OCI-LY3 (cell line): ENCODE measurements around the gene UNC5A.

Source experiments
- H2AFZ ChIP-seq: fragments of 200-600, 300-600 bp; shearing (Covaris generic); 2 replicates; pipeline ENCODE4 v1.6.0; 2014; ENCODE audit warnings: antibody characterized with exemption, low read depth, low read length
- H3K27ac ChIP-seq: fragments of 200-600, 300-600 bp; sonication (generic); 2 replicates; pipeline ENCODE4 v1.5.1; 2014; ENCODE audit warnings: mild to moderate bottlenecking, low read length, moderate library complexity, mixed read lengths
- H3K27me3 ChIP-seq: fragments of 200-600, 300-600 bp; sonication (generic); 2 replicates; pipeline ENCODE4 v1.6.1; 2014; ENCODE audit warnings: low read depth, low read length, mixed read lengths
- H3K36me3 ChIP-seq: fragments of 200-600, 300-600 bp; sonication (generic); replicated peaks from 2 replicates; pipeline ENCODE3; 2014; ENCODE audit warnings: low read depth, low read length, mixed read lengths
- H3K4me1 ChIP-seq: fragments of 300-600, 200-600 bp; sonication (generic); 2 replicates; pipeline ENCODE4 v1.6.1; 2014; ENCODE audit warnings: low read length, mixed read lengths
- H3K4me2 ChIP-seq: fragments of 200-600, 300-600 bp; sonication (generic); 2 replicates; pipeline ENCODE4 v1.6.1; 2014; ENCODE audit warnings: low read length, mixed read lengths
- H3K4me3 ChIP-seq: fragments of 300-600, 200-600 bp; sonication (generic); 2 replicates; pipeline ENCODE4 v1.5.1; 2014; ENCODE audit warnings: antibody characterized with exemption, mild to moderate bottlenecking, low read length, moderate library complexity
- H3K79me2 ChIP-seq: fragments of 300-600, 200-600 bp; shearing (Covaris generic); 2 replicates; pipeline ENCODE4 v1.6.1; 2014; ENCODE audit warnings: mild to moderate bottlenecking, low read length, mixed read lengths
- H3K9ac ChIP-seq: fragments of 300-600, 200-600 bp; shearing (Covaris generic); 2 replicates; pipeline ENCODE4 v1.6.0; 2014; ENCODE audit warnings: mild to moderate bottlenecking, low read length, moderate library complexity
- H3K9me3 ChIP-seq: fragments of 200-600, 300-600 bp; shearing (Covaris generic); 2 replicates; pipeline ENCODE4 v1.6.1; 2014; ENCODE audit warnings: low read length, mixed read lengths; ENCODE audit not compliant: insufficient read depth
- H4K20me1 ChIP-seq: fragments of 200-600, 300-600 bp; sonication (generic); 2 replicates; pipeline ENCODE4 v1.6.1; 2016; ENCODE audit warnings: low read length, mixed read lengths; ENCODE audit not compliant: insufficient read depth
- EZH2phosphoT487 ChIP-seq: fragments of 200-600 bp; shearing (Covaris generic); IDR thresholded peaks from 2 replicates; pipeline ENCODE4 v1.6.1; 2018; ENCODE audit warnings: antibody characterized with exemption, mixed run types, low read depth
- TF ChIP-seq, protein P1 (sequence below): fragments of 200-600, 300-600 bp; sonication (generic); IDR thresholded peaks from 2 replicates; pipeline ENCODE4 v1.5.1; 2014; ENCODE audit warnings: antibody characterized with exemption, low read length, low read depth

Gene UNC5A

DNA sequence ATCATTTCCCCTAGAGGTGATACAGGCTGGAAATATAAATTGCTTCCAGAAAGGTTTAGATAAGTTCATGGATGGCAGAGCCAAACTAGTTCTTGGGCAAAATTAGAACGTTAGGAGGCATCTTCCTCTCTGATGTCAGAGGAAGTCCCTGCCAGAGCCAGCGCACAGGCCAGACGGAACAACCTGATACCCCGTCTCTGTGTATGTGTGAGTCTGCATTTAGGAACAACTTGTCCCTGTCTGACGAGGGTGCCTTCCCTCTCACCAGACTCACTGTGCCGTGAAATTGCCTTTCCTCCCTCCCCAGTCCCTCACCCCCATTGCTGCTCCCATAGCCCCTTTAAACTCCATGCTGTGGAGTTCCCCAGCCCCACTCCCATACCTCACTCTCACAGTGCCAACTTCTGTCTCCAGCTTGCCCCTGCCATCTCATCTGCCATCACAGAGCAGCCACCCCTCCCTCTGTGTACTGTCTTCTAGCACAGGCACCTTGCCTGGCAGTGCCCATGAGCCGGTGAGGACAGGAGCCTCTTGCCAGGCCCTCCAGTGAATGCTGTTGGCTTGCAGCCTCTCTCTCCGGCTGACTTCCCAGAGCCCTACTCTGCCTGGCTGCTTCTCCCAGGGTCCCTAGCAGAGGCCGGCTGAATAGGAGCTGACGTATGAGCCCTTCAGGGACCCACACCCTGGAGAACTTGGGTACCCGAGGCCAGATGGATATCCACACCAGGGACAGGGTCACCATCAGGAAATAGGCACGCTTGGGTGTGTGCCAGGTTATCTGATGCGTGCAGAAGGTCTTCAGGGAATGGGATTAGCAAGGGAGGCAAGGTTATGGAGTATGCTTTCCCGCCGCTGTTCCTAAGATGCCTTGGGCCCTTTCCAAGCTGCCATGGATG is 26.7 kb downstream of the UNC5A start:
- Histone ChIP-seq H4K20me1 (no peaks in the 10 kb centered on the region), H3K79me2 (no peaks in the 10 kb centered on the region), H3K4me3 (no peak overlapping the region), H3K4me1 (no peaks in the 10 kb centered on the region), H3K27ac (no peak overlapping the region), H3K4me2 (no peak overlapping the region), H2AFZ (no peak overlapping the region), H3K9ac (no peak overlapping the region), H3K9me3 (no peaks in the 10 kb centered on the region), H3K27me3 (peaks cover 7% of the 10 kb centered on the region; the same call in 1 of the 2 replicates), H3K36me3 (no peaks in the 10 kb centered on the region)
- TF ChIP-seq, protein P1, sequence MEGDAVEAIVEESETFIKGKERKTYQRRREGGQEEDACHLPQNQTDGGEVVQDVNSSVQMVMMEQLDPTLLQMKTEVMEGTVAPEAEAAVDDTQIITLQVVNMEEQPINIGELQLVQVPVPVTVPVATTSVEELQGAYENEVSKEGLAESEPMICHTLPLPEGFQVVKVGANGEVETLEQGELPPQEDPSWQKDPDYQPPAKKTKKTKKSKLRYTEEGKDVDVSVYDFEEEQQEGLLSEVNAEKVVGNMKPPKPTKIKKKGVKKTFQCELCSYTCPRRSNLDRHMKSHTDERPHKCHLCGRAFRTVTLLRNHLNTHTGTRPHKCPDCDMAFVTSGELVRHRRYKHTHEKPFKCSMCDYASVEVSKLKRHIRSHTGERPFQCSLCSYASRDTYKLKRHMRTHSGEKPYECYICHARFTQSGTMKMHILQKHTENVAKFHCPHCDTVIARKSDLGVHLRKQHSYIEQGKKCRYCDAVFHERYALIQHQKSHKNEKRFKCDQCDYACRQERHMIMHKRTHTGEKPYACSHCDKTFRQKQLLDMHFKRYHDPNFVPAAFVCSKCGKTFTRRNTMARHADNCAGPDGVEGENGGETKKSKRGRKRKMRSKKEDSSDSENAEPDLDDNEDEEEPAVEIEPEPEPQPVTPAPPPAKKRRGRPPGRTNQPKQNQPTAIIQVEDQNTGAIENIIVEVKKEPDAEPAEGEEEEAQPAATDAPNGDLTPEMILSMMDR, result no peak
- TF ChIP-seq EZH2phosphoT487, result no peak

DNA sequence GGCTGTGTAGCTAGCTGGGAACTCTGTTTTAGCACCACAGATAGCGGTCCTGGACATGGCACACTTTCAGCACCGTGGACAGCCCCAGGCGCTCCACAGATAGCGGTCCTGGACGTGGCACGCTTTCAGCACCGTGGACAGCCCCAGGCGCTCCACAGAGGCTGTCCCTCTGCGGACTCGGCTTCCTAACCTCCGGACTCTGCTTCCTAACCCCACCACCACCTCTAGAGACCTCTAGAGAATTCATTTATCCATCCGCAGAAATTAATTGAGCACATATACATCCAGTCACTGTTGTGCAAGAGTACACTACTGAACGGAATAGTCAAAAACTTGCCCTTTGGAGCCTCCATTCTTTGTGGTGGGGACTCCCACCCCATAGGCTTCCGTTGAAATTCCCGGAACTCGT is 27.4 kb downstream of the UNC5A start:
- H3K9me3 ChIP-seq, result no peaks in the 10 kb centered on the region
- no peak overlapping the region for H3K4me2 ChIP-seq
- H3K4me3 ChIP-seq, result no peak overlapping the region
- H3K36me3 ChIP-seq, result no peaks in the 10 kb centered on the region
- H3K27ac ChIP-seq, result no peak overlapping the region
- no peaks in the 10 kb centered on the region for H3K79me2 ChIP-seq
- H3K4me1 ChIP-seq, result no peaks in the 10 kb centered on the region
- no peak overlapping the region for H3K9ac ChIP-seq
- no peaks in the 10 kb centered on the region for H4K20me1 ChIP-seq
- peaks cover 7% of the 10 kb centered on the region; the same call in 1 of the 2 replicates for H3K27me3 ChIP-seq
- no peak overlapping the region for H2AFZ ChIP-seq
- TF ChIP-seq EZH2phosphoT487, result no peak
- TF ChIP-seq, protein P1, result no peak

GRCh38 chr5:176843673-176844072 is 33.3 kb downstream of the UNC5A start:
- H3K27ac ChIP-seq, result no peak overlapping the region
- no peaks in the 10 kb centered on the region for H3K79me2 ChIP-seq
- no peaks in the 10 kb centered on the region for H3K9me3 ChIP-seq
- no peaks in the 10 kb centered on the region for H3K36me3 ChIP-seq
- H2AFZ ChIP-seq, result no peak overlapping the region
- H3K4me1 ChIP-seq, result no peaks in the 10 kb centered on the region
- no peaks in the 10 kb centered on the region for H3K27me3 ChIP-seq
- H3K4me3 ChIP-seq, result no peak overlapping the region
- no peak overlapping the region for H3K4me2 ChIP-seq
- no peaks in the 10 kb centered on the region for H4K20me1 ChIP-seq
- TF ChIP-seq, protein P1, result no peak
- no peak for TF ChIP-seq EZH2phosphoT487
- no peak overlapping the region for H3K9ac ChIP-seq

DNA sequence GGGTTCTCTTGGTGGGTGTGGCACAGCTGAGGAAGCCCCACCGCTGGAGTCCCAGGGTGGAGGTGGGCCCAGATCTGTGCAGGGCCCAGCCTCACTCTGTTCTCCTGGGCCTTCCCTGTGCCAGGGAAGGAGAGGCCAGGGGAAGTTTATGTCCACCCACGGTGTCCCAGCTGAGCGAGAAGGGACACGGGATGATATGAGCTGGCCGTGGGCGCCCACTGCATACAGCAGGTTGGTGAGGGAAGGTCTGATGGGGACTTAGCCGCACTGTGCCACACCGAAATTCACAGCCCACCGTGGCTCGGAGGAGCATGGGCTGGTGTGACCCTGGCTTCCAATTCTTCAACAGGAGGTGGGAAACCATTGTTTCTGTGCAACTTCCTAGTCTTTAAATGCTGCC is 33.9 kb downstream of the UNC5A start:
- Histone ChIP-seq H2AFZ (no peak overlapping the region), H3K27me3 (no peaks in the 10 kb centered on the region), H3K4me2 (no peak overlapping the region), H3K9ac (no peak overlapping the region), H3K79me2 (no peaks in the 10 kb centered on the region), H3K4me1 (no peaks in the 10 kb centered on the region), H3K9me3 (no peaks in the 10 kb centered on the region), H4K20me1 (no peaks in the 10 kb centered on the region), H3K27ac (no peak overlapping the region), H3K36me3 (no peaks in the 10 kb centered on the region), H3K4me3 (no peak overlapping the region)
- TF ChIP-seq, protein P1, result no peak
- TF ChIP-seq EZH2phosphoT487, result no peak
